ENCODE results near the gene DUSP12. TPM values are rescaled to one million over a fixed set of nuclear protein-coding genes. Genes with fewer than 3 reads are reported as not detected.

DUSP12 gene
- total and polyA plus RNA-seq, 10 donors, result 17.9 to 39.9 (median 23.3) TPM

- peaks cover 0 to 21% (median 0%) of the 10 kb centered on the region in 7 donors for H3K27me3 ChIP-seq (replicated peaks in 1 of 7)
- peaks cover 0 to 43% (median 12%) of the 10 kb centered on the region in 6 donors for H3K4me1 ChIP-seq
- H3K4me3 ChIP-seq, result no peak overlapping the region
- TF ChIP-seq CTCF (IDR thresholded peaks at IDR 0.05 in 8 of 11, conservative IDR thresholded peaks at IDR 0.05 in 3 of 11), result no peak
- no peak overlapping the region for H3K27ac ChIP-seq
- intact Hi-C loops (cut with DNase I; ENCODE audit: low total_unique reads), result no loop called here
- DNase-seq, result no peak
- H3K36me3 ChIP-seq, result peaks cover 0 to 40% (median 0%) of the 10 kb centered on the region in 6 donors
- H3K9me3 ChIP-seq, result no peaks in the 10 kb centered on the region
- WGBS, 5 donors, result 75 to 88% (median 81%) methylated on average over 3 to 4 of the region's 4 CpGs
These were observed 39.0 kb upstream of the DUSP12 start for GRCh38 chr1:161710560-161710959.

GRCh38 chr1:161718559-161719324, 30.8 kb upstream of the DUSP12 start:
- peaks cover 0 to 29% (median 0%) of the 10 kb centered on the region in 7 donors for H3K27me3 ChIP-seq (replicated peaks in 1 of 7)
- peak overlapping the region in 5 of 8 donors; percentile 1 to 70 (median 38) for H3K27ac ChIP-seq
- no peak for DNase-seq
- no peak overlapping the region for H3K4me3 ChIP-seq
- H3K4me1 ChIP-seq, result peaks cover 6 to 56% (median 22%) of the 10 kb centered on the region in 6 donors
- H3K9me3 ChIP-seq, result no peaks in the 10 kb centered on the region
- intact Hi-C loops (cut with DNase I; ENCODE audit: low total_unique reads), result no loop called here
- TF ChIP-seq POLR2A (IDR thresholded peaks at IDR 0.05), result no peak
- no peak for TF ChIP-seq POLR2AphosphoS5 (IDR thresholded peaks at IDR 0.05)
- TF ChIP-seq CTCF (IDR thresholded peaks at IDR 0.05 in 8 of 11, conservative IDR thresholded peaks at IDR 0.05 in 3 of 11), result no peak
- H3K36me3 ChIP-seq, result peaks cover 0 to 5% (median 0%) of the 10 kb centered on the region in 6 donors
- 41 to 49% (median 44%) methylated on average over 8 of the region's 8 CpGs for WGBS, 5 donors

GRCh38 chr1:161719325-161719611, 30.3 kb upstream of the DUSP12 start:
- intact Hi-C loops (cut with DNase I; ENCODE audit: low total_unique reads), result no loop called here
- Histone ChIP-seq H3K4me3 (no peak overlapping the region), H3K9me3 (no peaks in the 10 kb centered on the region), H3K36me3 (peaks cover 0 to under 1% (median 0%) of the 10 kb centered on the region in 6 donors), H3K4me1 (peaks cover 6 to 56% (median 22%) of the 10 kb centered on the region in 6 donors), H3K27me3 (replicated peaks in 1 of 7) (peaks cover 0 to 29% (median 0%) of the 10 kb centered on the region in 7 donors), H3K27ac (peak overlapping the region in 4 of 8 donors; percentile 21 to 70 (median 47))
- TF ChIP-seq POLR2A (IDR thresholded peaks at IDR 0.05) (no peak), CTCF (IDR thresholded peaks at IDR 0.05 in 8 of 11, conservative IDR thresholded peaks at IDR 0.05 in 3 of 11) (no peak), POLR2AphosphoS5 (IDR thresholded peaks at IDR 0.05) (no peak)
- no peak for DNase-seq
- 81 to 93% (median 89%) methylated on average over 1 of the region's 1 CpG for WGBS, 5 donors

DNA sequence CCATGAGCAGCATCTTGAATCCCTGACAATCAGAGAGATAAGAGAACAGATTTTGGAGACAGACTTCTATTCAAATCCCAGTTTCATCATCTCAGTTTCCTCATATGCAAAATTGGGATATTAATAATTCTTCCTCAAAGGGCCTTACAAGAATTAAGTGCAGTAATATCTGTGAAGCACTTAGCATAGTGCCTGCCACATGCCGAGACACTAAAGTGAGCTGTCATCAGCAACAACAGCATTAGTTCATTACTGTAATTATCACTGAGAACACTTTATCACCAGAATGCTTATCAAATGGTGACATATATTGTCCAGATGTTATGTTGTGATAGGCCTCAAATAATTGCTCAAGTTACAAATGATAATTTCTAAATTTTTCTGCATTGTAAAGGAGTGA, 29.2 kb upstream of the DUSP12 start:
- WGBS, 5 donors, result 78 to 93% (median 84%) methylated on average over 1 of the region's 1 CpG
- Histone ChIP-seq H3K27me3 (replicated peaks in 1 of 7) (peaks cover 0 to 39% (median 0%) of the 10 kb centered on the region in 7 donors), H3K9me3 (no peaks in the 10 kb centered on the region), H3K27ac (no peak overlapping the region), H3K4me3 (no peak overlapping the region), H3K4me1 (peaks cover 6 to 63% (median 27%) of the 10 kb centered on the region in 6 donors), H3K36me3 (no peaks in the 10 kb centered on the region)
- TF ChIP-seq POLR2A (IDR thresholded peaks at IDR 0.05) (no peak), CTCF (IDR thresholded peaks at IDR 0.05 in 8 of 11, conservative IDR thresholded peaks at IDR 0.05 in 3 of 11) (no peak), POLR2AphosphoS5 (IDR thresholded peaks at IDR 0.05) (no peak)
- intact Hi-C loops (cut with DNase I; ENCODE audit: low total_unique reads), result no loop called here
- DNase-seq, result no peak

Measured in spleen (tissue), 11 donors.